Stomach smooth muscle (tissue), 2 donors: ENCODE data around the gene SPSB4.

ENCODE experiments used
- H3K27ac ChIP-seq: one replicate; pipeline ENCODE4 v1.7.0; 2013; ENCODE audit warnings: mild to moderate bottlenecking, low read length, inconsistent platforms
- H3K27me3 ChIP-seq, 2 donors: one replicate each; pipeline ENCODE4 v1.7.0; 2013; ENCODE audit warnings: low read length in 2 of 2; ENCODE audit not compliant: insufficient read depth in 2 of 2, control insufficient read depth in 1 of 2
- H3K36me3 ChIP-seq, 2 donors: one replicate each; pipeline ENCODE4 v1.7.0; 2013; ENCODE audit warnings: low read length in 2 of 2; ENCODE audit not compliant: control insufficient read depth in 2 of 2, insufficient read depth in 2 of 2
- H3K4me1 ChIP-seq: one replicate; pipeline ENCODE4 v1.7.0; 2013; ENCODE audit warnings: low read length; ENCODE audit not compliant: control insufficient read depth, insufficient read depth
- H3K4me3 ChIP-seq, 2 donors: one replicate each; pipeline ENCODE4 v1.7.0; 2013; ENCODE audit warnings: low read length in 2 of 2
- H3K9ac ChIP-seq, 2 donors: one replicate each; pipeline ENCODE4 v1.7.0; 2013; ENCODE audit warnings: low read length in 2 of 2, mild to moderate bottlenecking in 1 of 2
- H3K9me3 ChIP-seq, 2 donors: one replicate each; pipeline ENCODE4 v1.7.0; 2013; ENCODE audit warnings: low read length in 2 of 2; ENCODE audit not compliant: control insufficient read depth in 2 of 2
- donor health status: healthy.
- donor health status: Pancreatic carcinoma.

Gene SPSB4

GRCh38 chr3:141076797-141077571 is 25.8 kb downstream of the SPSB4 start:
- H3K27ac ChIP-seq, result peak overlapping the region; percentile 55
- peak overlapping the region; percentile 31 to 71 for H3K4me3 ChIP-seq

GRCh38 chr3:141077631-141078030 is 26.5 kb downstream of the SPSB4 start:
- Histone ChIP-seq H3K4me1 (peaks cover 21% of the 10 kb centered on the region), H3K9ac (peak overlapping the region; percentile 36 to 51), H3K27ac (peak overlapping the region; percentile 55), H3K36me3 (no peaks in the 10 kb centered on the region), H3K9me3 (no peaks in the 10 kb centered on the region), H3K27me3 (no peaks in the 10 kb centered on the region), H3K4me3 (peak overlapping the region; percentile 31 to 71)

More at GRCh38 chr3:141076797-141077571, 25.8 kb downstream of the SPSB4 start:
- peak overlapping the region; percentile 36 to 51 for H3K9ac ChIP-seq
- no peaks in the 10 kb centered on the region for H3K9me3 ChIP-seq
- H3K4me1 ChIP-seq, result peaks cover 21% of the 10 kb centered on the region
- H3K36me3 ChIP-seq, result no peaks in the 10 kb centered on the region
- H3K27me3 ChIP-seq, result no peaks in the 10 kb centered on the region

DNA sequence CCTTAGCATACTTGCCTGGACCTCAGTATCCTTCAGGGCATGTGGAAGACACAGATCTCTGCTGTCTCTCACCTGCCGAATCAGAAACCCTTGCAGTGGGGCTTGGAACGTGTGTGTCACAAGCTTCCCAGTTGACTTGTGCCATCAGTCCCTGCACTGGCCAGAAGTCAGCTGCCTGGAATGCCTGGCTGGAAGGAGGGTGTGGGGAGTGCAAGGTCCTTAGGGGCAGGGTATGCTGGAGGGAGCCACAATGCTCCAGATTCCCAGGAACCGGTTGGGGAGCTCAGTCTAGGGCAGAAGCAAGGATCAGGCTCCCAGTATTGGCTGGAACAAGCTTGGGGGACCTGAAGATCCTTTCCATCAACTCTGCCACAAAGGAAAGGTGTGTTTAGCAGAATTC is 27.1 kb downstream of the SPSB4 start:
- no peaks in the 10 kb centered on the region for H3K27me3 ChIP-seq
- H3K36me3 ChIP-seq, result no peaks in the 10 kb centered on the region
- H3K27ac ChIP-seq, result no peak overlapping the region
- no peak overlapping the region for H3K4me3 ChIP-seq
- H3K4me1 ChIP-seq, result peaks cover 21% of the 10 kb centered on the region
- H3K9ac ChIP-seq, result no peak overlapping the region
- H3K9me3 ChIP-seq, result no peaks in the 10 kb centered on the region

- Histone ChIP-seq H3K4me1 (peaks cover 24% of the 10 kb centered on the region), H3K27ac (no peak overlapping the region), H3K9ac (no peak overlapping the region), H3K9me3 (no peaks in the 10 kb centered on the region), H3K4me3 (no peak overlapping the region), H3K36me3 (no peaks in the 10 kb centered on the region), H3K27me3 (no peaks in the 10 kb centered on the region)
Measured at GRCh38 chr3:141080431-141080830, 29.3 kb downstream of the SPSB4 start.

DNA sequence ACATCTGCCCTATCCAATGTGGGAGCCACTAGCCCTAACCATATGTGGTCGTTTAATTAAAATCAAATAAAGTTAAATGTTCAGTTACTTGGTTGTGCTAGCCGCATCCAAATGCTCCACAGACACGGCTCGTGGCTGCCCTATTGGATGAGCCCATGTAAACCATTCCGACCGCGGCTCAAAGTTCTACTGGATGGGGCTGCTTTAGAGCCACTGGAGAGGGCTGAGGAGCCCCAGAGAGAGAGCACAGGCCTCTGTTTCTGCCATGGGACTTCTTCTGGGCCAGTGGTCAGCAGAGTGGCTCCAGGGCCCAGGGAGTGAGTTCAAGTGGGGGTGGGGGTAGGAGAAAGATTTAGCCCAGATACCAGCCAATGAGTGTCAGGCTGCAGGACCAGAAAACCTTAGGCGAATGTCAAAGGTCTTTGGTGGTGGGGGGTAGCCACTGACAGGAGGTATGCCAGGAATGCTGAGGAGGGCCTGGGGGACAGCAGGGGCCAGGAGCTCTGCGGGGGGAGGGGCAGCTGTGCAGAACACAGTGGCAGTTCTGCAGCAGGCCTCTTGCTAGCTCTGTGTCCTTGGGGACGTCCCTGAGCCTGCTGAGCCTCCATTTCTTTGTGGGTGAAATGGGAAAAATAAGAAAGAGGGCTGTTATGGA is 30.1 kb downstream of the SPSB4 start:
- Histone ChIP-seq H3K9me3 (no peaks in the 10 kb centered on the region), H3K9ac (no peak overlapping the region), H3K27ac (no peak overlapping the region), H3K27me3 (no peaks in the 10 kb centered on the region), H3K4me3 (no peak overlapping the region), H3K4me1 (peaks cover 25% of the 10 kb centered on the region), H3K36me3 (no peaks in the 10 kb centered on the region)

GRCh38 chr3:141082064-141082463 is 30.9 kb downstream of the SPSB4 start:
- Histone ChIP-seq H3K9ac (no peak overlapping the region), H3K27me3 (no peaks in the 10 kb centered on the region), H3K4me3 (no peak overlapping the region), H3K36me3 (no peaks in the 10 kb centered on the region), H3K27ac (no peak overlapping the region), H3K9me3 (no peaks in the 10 kb centered on the region), H3K4me1 (peaks cover 22% of the 10 kb centered on the region)

DNA sequence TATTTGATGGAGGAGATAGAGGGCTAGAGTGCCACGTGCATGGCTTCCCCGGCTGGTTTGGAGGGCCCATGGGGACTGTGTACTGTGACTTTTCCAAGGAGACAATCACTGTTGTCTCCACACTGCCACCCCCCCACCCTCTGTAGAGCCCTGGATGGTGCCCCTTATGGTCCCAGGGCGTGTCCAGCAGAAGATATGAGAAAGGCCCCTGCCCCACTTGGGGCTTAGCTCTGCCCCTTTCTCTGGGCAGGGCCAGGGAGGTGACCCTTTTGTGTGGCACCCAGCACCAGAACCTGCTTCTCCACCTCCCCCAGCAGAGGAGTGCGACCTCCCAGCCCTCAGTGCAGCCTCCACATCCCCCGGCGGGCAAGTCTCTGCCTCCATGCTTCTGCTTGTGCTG is 32.1 kb downstream of the SPSB4 start:
- Histone ChIP-seq H3K9ac (no peak overlapping the region), H3K36me3 (no peaks in the 10 kb centered on the region), H3K9me3 (no peaks in the 10 kb centered on the region), H3K27ac (no peak overlapping the region), H3K4me3 (no peak overlapping the region), H3K27me3 (no peaks in the 10 kb centered on the region), H3K4me1 (peaks cover 18% of the 10 kb centered on the region)

DNA sequence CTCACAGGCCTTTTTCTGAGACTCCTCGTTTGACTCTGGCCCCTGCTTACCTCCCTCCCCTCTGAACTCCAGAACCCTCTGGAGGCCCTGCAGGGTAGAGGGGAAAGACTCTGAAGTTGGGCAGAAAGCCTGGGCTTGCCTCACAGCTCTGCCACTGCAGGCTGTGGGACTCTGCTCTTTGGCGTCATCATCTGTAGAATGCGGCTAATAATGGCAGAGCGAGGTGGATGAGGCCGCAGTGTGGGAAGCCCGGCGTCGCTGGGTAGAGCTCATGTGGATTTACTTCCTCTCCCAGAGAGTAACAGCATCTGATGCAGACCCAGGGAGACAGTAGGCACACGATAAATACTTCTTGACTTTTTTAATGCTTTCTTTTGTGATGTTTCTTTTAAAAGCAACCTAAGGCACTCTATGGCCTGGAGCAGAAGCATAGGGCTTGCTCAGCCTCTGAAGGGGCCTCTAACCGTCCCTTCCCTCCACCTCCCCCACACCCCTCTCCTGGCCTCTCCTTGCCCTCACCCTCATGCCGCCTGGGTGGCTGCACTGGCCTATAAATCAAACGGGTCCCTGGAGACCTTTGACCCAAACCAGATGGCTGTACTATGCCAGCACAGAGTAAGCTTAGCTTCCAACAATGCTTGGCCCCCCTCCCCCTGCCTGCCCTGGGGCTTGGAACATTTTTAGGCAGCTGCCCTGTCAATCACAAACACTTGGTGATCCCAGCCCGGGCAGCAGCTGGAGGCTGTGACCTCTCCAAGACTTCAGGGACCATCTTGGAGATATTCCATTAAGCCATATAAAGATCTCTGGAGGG is 32.9 kb downstream of the SPSB4 start:
- H3K27me3 ChIP-seq, result no peaks in the 10 kb centered on the region
- no peaks in the 10 kb centered on the region for H3K36me3 ChIP-seq
- H3K9me3 ChIP-seq, result no peaks in the 10 kb centered on the region
- no peak overlapping the region for H3K9ac ChIP-seq
- peaks cover 18% of the 10 kb centered on the region for H3K4me1 ChIP-seq
- H3K4me3 ChIP-seq, result no peak overlapping the region
- no peak overlapping the region for H3K27ac ChIP-seq

- Histone ChIP-seq H3K27ac (no peak overlapping the region), H3K27me3 (no peaks in the 10 kb centered on the region), H3K36me3 (no peaks in the 10 kb centered on the region), H3K9me3 (no peaks in the 10 kb centered on the region), H3K4me3 (no peak overlapping the region), H3K9ac (no peak overlapping the region), H3K4me1 (peaks cover 18% of the 10 kb centered on the region)
Measured at GRCh38 chr3:141085343-141086070, 34.4 kb downstream of the SPSB4 start.

GRCh38 chr3:141086188-141086587 is 35.0 kb downstream of the SPSB4 start:
- Histone ChIP-seq H3K9ac (no peak overlapping the region), H3K36me3 (no peaks in the 10 kb centered on the region), H3K9me3 (no peaks in the 10 kb centered on the region), H3K27me3 (no peaks in the 10 kb centered on the region), H3K4me1 (peaks cover 18% of the 10 kb centered on the region), H3K4me3 (no peak overlapping the region), H3K27ac (no peak overlapping the region)
